T-helper 1 cell (primary cell): ENCODE data around the gene KRT78.
"Not testable (repeated sequence)": the region's sequence is repeated elsewhere in the genome, so short reads cannot be mapped to it uniquely, and the experiment has no call there.

Source experiments
- DNase-seq, 5 donors: peaks; one replicate each; pipeline ENCODE4 v3.0.0-alpha.2; 2012 to 2020
- total RNA-seq, 4 donors: gene quantifications; one replicate each; lab custom pipeline; 2026; lab: John Stamatoyannopoulos, UW

The KRT78 gene, protein sequence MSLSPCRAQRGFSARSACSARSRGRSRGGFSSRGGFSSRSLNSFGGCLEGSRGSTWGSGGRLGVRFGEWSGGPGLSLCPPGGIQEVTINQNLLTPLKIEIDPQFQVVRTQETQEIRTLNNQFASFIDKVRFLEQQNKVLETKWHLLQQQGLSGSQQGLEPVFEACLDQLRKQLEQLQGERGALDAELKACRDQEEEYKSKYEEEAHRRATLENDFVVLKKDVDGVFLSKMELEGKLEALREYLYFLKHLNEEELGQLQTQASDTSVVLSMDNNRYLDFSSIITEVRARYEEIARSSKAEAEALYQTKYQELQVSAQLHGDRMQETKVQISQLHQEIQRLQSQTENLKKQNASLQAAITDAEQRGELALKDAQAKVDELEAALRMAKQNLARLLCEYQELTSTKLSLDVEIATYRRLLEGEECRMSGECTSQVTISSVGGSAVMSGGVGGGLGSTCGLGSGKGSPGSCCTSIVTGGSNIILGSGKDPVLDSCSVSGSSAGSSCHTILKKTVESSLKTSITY
- total RNA-seq = 0 reads per million in 4 donors

DNA sequence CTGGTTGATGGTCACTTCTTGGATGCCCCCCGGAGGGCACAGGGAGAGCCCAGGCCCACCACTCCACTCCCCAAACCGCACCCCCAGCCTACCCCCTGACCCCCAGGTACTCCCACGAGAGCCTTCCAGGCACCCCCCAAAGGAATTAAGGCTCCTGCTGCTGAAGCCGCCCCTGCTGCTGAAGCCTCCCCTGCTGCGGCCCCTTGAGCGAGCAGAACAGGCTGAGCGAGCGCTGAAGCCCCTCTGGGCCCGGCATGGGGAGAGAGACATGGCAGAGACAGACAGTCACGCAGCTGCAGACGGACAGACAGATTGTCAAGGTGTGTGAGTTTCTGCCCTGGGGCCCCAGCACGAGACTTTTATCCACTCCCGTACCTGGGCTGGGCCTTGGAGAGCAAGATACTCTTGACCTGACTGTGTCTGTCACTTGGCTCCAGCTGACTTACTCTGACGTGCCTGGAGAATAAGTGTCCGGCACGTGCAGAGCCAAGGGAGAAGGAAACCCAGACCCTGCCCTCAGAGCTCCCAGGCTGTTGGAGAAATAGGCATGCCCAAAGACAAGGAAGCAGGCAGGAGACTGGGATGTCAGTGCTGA lies at the start of gene KRT78:
TSS of gene KRT78 (minus strand) at position 334 of the 595 bp plus-strand sequence. CDS start at position 270, 64 bp downstream.
- no peak for DNase-seq

DNA sequence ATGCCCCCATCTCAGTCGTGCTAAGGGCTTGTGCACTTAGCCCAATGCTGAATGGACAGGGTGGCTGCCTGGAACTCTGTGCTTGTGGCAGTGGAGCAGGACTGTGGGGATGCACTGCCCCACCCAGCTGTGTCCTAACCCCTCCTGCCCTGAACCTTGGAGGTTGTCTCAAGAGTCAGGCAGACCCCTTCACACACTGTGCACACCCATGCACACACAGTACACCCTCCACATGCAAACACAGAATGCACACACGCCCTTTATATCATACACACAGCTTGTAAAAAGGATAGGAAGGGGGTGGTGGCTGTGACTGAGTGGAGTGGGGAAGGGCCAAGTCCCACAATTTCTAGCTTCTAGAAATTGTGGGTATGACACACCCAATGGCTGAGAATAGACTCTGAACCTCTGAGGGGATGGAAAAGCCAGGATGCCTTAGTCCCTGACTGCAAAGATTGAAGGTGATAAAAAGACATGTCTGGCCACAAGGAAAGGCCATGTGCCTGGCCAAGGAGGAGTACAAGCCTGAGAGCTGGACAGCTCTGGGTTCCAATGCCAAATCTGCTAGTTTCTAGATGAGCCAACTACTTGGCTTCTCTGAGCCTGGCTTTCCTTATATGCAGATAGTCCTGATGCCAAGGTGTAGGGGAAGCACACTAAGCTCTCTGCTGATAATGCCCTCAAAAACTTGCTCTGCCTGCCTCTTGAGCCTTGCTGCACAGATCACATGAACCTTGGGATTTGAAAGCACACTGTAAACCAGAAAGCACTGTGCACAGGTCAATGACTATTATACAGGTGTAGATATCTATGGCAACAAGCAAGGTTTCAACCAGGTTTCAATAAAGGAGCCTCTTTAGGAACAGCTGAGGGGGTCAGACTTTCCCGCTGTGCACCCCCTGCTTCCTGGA lies 47.7 kb upstream of the KRT78 start:
- no peak for DNase-seq

DNA sequence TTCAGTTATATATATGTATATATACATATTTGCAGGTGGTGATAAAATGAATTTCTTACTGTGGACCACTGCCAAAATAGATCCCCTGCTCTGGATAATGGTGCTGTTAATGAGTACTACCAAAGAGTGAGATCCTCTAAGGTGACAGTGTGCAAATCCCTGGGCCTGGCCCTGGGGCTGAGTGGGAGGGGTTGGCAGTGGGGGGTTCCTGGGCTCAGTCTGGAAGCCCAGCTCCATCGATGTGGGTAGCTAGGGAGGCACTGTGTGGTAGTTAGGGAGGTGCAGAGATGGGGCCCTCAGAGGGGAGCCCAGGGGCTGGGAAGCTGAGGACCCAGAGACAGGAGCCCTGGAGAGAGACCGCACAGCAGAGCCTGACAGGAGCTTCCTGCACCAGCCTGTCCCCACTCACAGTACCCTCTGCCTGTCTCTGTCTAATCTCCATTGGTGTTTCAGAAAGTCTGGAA lies 47.0 kb upstream of the KRT78 start:
- no peak for DNase-seq

DNA sequence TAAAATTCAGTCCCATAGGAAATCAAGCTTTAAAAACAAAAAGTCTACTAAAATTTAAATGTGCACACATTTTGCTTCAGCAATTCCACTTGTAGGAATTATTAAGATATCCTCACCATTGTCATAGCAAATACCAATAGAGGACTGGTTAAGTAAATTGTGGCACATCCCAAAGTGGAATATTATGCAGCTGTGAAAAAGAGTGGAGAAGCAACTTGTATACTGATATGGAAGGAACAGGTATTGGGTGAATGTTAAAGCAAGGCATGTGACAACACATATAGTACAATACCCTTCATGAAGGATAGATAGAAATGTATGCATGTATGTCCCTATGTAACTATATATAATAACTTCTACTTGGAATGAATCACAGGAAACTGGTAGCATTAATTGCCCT lies 44.2 kb upstream of the KRT78 start:
- DNase-seq = no peak

DNA sequence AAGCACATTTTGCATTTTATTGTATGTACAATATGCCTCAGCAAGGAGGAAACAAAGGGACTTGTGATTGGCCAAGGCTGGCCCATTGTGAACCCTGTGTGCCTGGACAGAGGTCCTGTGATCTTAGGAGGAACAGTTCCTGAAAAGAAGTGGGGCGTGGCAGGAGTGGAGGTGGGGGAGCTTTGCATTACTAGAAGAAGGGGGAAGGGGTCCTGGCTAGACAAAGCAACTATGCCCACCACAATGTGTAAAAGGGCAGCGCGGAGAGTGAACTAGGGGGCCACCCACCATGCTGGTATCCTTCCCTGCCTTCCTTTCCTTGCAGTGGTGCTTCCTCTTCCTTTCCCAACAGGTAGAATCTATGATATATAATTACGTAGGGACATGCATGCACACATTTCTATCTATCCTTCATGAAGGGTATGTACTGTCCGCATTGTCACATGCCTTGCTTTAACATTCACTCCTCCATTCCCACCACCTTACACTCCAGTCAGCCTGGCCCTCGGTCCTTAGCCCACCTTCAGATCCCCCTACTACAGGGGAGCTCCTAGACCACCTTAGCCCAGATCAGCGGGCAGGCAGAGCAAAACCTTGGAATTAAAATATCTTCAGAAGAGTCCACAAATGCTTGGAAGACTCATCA lies 43.5 kb upstream of the KRT78 start:
- no peak for DNase-seq

DNA sequence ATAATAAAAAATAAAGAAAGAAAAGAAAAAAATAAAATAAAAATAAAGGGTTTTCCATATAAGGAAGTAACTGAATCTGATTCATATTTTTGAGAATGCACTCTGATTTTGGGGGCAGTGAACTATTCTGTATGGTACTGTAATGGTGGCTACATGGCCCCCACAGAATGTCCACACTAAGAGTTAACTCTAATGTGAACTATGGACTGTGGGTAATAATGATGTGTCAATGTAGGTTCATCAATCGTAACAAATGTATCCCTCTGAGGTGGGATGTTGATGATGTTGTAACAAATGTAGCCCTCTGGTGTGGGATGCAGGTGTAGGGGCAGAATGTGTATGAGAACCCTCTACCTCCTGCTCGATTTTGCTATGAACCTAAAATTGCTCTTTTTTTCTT lies 42.2 kb upstream of the KRT78 start:
- DNase-seq = no peak

DNA sequence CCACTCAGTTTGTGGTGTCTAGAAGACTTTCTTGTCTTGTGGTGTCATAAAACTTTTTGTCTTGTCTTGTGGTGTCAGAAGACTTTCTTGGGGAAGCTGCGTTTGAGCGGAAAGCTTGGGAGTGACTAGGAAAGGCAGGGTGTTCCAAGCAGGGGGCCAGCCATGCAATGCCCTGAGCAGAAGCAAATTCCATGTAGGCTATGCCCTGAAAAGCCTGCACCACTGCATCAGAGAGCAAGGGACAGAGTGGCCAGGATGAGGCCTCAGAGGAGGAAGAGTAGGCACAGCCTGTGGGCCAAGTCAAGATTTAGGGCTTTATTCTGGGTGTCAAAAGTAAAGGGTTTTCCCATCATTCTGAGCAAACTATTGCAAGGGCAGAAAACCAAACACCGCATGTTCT lies 41.6 kb upstream of the KRT78 start:
- DNase-seq = no peak

DNA sequence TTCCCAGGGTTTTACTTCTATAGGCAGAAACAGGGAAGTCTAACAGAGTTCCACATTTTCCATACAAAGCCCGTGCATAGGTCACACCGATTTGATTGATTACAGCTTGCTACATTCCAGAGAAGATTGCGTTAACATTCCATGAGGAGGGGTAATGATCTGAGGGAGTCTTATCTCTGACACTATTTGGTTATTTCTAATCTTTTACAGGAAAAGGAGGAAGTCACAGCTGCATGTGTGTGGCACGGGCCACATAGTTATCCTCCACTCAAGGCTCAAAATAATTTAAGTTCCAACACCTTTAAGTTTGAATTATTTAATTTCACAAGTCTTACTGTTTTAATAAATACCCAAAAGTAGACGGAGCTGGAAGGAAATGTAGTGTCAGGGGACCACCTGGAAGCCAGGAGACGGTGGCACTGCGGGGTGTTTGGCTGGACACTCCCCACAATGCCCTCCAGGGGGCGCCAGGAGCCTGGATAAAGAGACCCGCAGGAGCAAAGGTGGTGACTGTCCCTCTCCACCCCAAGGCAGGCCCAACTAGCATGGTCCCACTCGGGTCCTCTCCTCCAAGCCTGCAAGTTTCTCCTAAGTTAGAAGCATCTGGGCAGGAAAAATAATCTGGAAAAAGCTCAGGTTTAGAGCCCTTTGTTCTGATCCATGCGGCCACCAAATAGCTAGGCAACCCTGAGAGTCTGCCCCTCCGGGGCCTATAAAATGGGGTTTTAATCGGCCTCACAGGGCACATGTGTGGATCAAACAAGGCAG lies 35.9 kb upstream of the KRT78 start:
- DNase-seq = peak; percentile 41 to 77 (median 62)

DNA sequence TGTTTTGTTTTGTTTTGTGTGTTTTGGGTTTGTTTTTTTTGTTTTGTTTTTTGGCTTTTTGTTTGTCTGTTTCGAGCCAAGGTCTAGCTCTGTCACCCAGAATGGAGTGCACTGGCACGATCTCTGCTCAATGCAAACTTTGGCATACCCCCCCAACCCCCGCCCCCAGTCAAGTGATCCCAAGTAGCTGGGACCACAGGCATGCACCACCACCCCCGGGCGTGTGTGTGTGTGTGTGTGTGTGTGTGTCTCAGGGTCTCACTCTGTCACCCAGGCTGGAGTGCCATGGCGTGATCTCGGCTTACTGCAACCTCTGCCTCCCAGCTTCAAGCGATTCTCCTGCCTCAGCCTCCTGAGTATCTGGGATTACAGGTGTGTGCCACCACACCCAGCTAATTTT lies 31.7 kb upstream of the KRT78 start:
- not testable (repeated sequence) for DNase-seq

DNA sequence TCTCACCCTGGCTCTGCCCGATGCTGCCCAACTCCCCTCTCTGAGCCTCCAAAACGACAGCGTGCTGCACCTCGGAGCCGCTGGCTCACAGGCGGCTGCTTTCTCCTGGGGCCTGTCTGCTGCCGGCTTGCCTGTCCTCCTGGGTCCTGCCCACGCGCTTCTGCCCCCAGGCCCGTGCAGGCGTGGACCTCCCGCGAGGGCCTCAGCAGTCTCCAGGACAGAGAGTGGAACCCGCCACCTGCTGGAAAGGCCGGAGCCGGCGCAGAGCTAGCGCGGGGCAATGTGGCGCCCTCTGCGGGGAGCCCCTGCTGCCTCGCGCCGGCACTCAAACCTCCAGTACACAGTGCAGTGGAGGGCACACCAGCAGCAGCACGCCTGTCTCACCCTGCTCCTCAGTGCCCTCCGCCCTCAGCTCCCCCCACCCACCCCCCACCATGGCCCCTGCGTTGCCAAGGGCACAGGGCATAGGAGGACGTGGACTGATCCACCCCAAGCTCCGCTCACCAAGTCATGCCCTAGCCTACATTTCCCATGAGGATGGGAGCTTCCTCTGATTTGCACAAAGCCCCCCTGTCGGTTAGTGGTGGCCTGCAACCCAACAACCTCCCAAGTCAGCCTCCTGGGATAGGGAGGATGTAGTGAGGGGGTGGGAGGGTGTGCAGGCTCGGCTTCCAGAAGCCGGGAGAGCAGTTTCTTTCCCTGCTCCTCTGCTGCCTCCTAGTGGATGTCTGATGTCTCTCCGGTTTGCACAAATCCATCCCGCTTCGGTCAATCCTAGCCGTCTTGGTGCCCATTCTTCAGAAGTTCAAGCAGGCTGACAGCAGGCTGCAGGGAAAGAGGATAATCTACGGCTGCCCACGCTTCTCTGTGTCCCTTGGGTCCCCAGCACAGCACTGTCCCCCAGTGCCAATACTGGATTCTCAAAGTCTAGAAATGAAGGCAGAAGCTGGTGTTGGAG lies 30.9 kb upstream of the KRT78 start:
- DNase-seq = peak; percentile 31 to 59 (median 57)

DNA sequence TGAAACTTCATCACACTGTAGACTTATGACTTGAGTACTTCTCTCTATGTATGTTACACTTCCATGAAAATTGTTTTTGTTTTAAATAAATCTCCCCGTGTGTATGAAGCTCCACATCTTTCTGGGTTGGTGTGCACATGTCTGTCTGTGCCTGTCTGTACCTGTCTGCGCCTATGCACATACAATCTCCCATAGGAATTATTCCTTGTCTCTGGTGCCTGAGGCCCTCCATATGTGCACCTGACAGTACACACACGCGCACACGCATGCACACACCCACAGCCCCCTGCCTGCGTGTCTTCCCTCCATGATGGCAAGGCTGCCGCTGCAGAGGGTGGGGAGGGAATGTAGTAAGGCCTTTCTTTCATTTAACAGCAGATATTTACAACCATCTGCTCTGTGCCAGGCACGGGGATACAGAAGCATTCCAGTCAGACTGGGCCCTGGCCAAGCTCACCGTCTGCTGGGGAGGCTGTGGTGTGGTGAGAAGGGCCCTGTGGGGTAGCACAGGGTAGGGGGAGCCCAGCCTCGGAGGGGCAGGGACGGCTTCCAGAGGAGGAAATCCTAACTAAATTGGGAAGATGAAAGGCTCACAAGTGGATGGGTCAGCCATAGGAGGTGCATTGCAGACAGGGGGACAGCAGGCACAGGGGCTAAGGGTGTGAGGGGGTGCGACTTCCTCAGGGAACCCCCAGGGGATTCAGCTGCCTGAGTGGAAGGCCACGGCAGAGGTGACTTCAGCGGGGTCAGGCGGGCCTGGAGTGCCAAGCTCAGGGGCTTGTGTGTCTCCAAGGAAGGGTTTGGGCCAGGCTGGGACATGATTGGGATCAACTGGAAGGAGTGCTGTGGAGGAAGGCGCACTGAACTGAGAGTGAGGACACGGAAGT lies 30.0 kb upstream of the KRT78 start:
- DNase-seq = no peak

DNA sequence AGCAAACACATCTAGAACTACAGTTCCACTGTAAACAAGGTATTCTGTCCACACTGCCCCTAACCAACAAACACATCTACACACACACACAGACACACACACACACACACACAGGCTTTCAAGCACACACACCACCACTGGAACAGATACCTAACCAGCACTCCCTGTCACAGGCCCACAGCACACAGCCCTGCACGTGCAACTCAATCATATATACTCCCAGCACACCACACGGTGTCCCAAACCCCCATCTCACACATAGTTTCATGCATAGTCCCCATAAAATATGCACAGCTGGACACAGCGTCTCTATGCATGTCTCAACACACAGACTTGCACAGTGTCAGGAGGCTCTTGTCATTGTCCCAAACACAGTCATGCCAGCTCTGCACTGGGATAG lies 28.4 kb upstream of the KRT78 start:
- DNase-seq = no peak

DNA sequence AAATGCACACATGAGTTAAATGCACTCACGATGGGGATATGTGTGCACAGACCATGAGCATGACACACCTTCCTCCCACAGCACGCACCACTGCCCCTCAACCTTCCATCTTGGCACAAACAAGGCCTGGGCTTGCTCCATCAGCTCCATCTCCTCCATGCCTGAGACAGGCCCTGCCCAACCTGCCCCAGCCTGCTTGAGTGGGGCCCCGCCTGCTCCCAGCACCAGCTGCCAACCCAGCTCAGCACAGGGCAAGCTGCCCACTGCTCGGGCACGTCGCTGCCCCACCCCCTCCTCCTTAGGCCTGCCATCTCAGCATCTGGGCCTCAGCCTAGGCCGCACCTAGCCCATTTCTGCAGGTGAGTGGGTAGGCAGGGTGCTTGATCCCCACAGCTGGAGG lies 27.6 kb upstream of the KRT78 start:
- DNase-seq = no peak

DNA sequence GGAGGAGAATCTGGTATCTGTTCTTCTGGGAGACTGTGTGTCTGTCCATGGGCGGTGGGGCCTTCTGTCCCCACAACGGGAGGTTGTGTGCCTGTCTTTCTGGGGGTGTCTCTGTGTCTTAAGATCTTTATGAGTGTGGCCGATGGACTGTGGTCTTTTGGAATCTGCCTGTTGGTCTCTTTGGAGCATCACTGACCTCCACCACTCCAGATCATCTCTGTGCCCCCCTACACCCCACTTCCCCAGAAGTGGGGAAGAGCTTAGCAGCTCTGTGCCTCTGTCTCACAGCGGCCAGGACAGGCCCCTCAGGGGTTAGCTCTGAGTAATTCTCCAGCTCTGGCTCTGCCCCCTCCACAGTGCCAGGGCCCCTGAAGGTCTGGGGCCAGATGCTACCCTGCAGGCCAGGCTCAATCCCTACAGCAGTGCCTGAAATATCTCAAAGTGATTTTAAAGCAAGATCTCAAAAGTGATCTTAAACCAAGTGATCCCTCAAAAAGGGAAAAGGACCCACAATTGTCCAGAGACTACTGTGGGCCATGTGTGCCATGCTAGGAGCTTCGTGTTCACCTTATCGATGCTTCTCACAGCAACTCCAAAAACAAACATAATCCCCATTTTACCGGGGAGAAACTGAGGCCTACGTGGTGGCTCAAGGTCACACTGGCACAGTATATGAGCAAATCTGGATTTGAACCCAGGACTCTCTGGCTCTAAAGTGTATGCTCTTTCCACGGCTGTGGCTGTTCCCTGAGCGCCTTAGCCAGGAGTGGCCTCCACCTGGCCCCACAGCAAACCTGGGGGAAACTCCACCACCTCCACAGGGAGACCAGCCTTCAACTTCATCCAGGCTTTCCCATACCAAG lies 26.0 kb upstream of the KRT78 start:
- DNase-seq = no peak

DNA sequence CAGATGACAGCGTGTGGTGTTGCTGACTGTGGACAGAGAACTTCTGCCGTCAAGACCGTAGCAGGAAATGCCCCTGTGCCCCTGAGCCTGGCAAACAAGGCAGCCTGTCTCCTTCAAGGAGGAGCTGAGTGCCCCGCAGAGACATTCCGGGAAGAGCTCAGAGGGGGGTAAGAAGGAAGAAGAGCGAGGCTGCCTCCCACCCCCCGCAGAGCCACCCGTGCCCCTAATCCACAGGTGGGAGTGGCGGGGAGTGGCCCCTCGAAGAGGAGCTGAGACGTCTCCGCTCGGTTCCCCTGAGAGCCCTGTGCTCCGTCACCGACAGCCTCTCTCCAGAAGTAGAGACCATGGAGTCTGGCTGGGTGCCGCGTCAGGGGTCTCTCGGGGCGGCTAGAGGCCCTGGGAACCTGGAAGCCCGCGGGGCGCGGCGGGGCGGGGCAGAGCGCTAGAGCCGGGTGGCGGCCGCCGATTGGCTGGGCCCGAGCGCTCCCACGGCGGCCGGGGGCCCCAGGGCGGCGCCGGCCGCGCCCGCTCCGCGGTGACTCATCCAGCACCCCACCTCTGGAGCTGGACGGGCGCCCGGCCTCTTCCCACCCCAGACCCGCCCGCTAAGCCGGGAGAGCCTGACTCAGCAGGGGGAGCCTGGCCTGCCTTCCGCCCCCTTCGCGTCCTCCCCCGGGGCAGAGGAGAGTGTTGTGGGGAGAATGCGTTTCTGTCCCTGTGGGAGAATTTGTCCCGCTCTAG lies 25.2 kb upstream of the KRT78 start:
- DNase-seq = peak; percentile 17 to 32 (median 28)

DNA sequence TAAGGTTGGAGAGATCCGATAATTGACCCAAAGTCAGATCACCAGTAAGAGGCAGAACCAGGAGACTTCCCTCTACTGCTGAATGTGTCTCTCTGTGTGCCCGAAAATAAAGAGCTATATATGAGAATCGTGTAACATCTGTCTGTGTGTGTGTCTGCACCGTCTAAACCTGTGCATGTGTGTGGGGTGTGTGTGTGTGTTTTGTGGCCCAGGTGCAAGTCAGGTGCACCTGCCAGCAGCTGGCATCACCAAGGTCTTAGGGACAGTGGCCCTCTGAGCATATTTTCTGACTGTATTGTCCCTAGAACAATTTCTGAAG lies 24.7 kb upstream of the KRT78 start:
- DNase-seq = no peak

DNA sequence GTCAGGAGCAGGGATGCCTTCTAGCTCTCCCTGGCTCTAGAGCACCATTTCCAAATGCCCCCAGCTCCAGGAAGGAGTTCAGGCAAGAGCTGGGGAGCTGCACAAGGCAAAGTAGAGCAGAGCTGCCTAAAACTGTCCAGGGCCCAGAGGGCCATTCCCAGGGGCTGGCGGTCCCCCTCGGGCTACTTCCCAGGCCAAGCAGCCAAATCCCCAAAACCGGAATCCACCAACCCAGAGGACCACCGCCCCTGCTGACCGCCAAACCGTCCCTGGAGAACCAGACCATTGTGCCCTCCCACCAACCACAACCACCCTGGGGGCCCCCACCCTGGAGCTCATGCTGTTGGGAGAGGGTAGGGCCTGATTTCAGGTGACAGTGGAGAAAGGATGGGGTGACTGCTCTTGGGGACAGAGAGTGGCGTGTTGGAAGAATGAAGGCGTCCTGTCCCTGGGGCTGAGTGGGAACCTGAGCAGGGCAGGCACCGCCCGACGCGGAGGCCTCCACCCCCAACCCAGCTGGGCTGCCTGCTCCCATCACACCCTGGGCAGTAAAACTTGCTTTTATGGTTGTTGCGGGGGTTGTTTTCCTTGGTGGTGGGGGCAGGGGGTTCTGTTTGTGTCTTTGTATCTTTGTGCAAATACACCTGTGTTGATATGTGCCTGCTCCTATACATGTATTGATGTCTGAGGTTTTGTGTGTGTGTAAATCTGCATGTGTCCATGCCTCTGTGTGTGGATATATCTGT lies 24.0 kb upstream of the KRT78 start:
- DNase-seq = no peak
